ENCODE measurements around the gene GLB1L2.

GLB1L2 gene

GRCh38 chr11:134289789-134290188 is 42.0 kb upstream of the GLB1L2 start:
- no peak for TF ChIP-seq CTCF (conservative IDR thresholded peaks at IDR 0.05)
- H3K27ac ChIP-seq = no peak overlapping the region

GRCh38 chr11:134290646-134291045 is 41.1 kb upstream of the GLB1L2 start:
- no peak overlapping the region for H3K27ac ChIP-seq
- no peak for TF ChIP-seq CTCF (conservative IDR thresholded peaks at IDR 0.05)

GRCh38 chr11:134291196-134291595 is 40.6 kb upstream of the GLB1L2 start:
- no peak for TF ChIP-seq CTCF (conservative IDR thresholded peaks at IDR 0.05)
- H3K27ac ChIP-seq = no peak overlapping the region

DNA sequence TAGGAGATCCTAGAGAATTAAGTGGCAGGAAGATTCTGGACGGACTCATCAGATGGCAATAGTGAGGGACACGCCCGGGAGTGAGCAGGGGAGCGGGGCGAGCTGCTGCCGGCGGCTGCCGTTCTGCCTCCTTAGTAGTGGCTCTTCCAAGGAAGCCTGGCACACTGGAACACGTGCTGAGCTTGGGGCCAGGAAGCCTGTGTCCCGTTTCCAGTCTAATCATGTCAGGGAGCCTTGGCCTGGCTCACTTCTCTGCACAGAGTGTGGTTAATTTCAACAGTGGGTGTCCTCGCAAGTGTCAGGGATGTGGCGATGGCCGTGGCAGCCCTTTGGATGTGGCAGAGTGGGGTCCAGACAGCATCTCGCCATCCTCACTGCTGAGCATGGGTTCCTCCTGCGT is 39.1 kb upstream of the GLB1L2 start:
- H3K27ac ChIP-seq = peak overlapping the region; percentile 2; the same call in 1 of the 2 replicates
- TF ChIP-seq CTCF (conservative IDR thresholded peaks at IDR 0.05) = no peak

- no peak for TF ChIP-seq CTCF (conservative IDR thresholded peaks at IDR 0.05)
- H3K27ac ChIP-seq = peak overlapping the region; percentile 2; the same call in 1 of the 2 replicates
These were observed 38.4 kb upstream of the GLB1L2 start for GRCh38 chr11:134293119-134294113.

GRCh38 chr11:134294664-134295063 is 37.1 kb upstream of the GLB1L2 start:
- H3K27ac ChIP-seq = no peak overlapping the region
- TF ChIP-seq CTCF (conservative IDR thresholded peaks at IDR 0.05) = no peak

GRCh38 chr11:134312223-134312622 is 19.6 kb upstream of the GLB1L2 start:
- TF ChIP-seq CTCF (conservative IDR thresholded peaks at IDR 0.05) = no peak
- H3K27ac ChIP-seq = no peak overlapping the region

Data from VCaP (cell line).